K562 (cell line): ENCODE data around the gene SPTSSA. TPM values are rescaled to one million over a fixed set of nuclear protein-coding genes. Genes with fewer than 3 reads are reported as not detected.

ENCODE experiments used
- ATAC-seq: fragments of 200-7000 bp; cut with Tn5 transposase; 3 replicates; pipeline ENCODE4 v1.9.1; 2020; ENCODE audit warnings: moderate library complexity
- BruUV-seq: library from RNA; stranded (reverse); fragments of 400-500 nt; replicated peaks from 2 replicates; lab custom pipeline; 2021; lab: Mats Ljungman, UMichigan
- CTCF ChIA-PET: fragments of 300-600 bp; formaldehyde crosslinking; extraction: SDS; loops from one replicate; lab custom pipeline; 2021; ENCODE audit warnings: low intra/inter-chr PET ratio; lab: Yijun Ruan, JAX
- POLR2A ChIA-PET: fragments of 300-600, 350-650 bp; sonication (Branson Sonifier 250); formaldehyde crosslinking; extraction: SDS; loops from one replicate; lab custom pipeline; 2021; ENCODE audit warnings: antibody characterized with exemption, inconsistent platforms; lab: Yijun Ruan, JAX
- DNase-seq, 4 experiments: peaks; one replicate each; pipeline versions ENCODE4 v3.0.0 to v3.0.0-alpha.2; 2011 to 2018; ENCODE audit warnings: low spot score in 3 of 4, mixed read lengths in 3 of 4; ENCODE audit errors: extremely low read depth in 1 of 4
- FAIRE-seq: peaks from 2 replicates; lab custom pipeline; 2011; peaks lifted over from hg19 to GRCh38; lab: Jason Lieb, UNC
- H2AFZ ChIP-seq: 2 replicates; pipeline ENCODE4 v1.6.0; 2011; ENCODE audit warnings: low read depth, low read length, control low read depth, inconsistent platforms
- H3K27ac ChIP-seq: fragments of 200-600 bp; 3 replicates; pipeline ENCODE4 v1.8.0; 2011; ENCODE audit warnings: low read depth, mild to moderate bottlenecking, control low read depth, inconsistent platforms, low read length, moderate library complexity, mixed read lengths; ENCODE audit errors: extremely low read depth
- H3K27me3 ChIP-seq, 2 experiments: fragments of 300-600 bp in 1 of 2; 2 replicates in 1 of 2; 3 replicates in 1 of 2; pipeline versions ENCODE4 v1.6.0 to v1.8.0; 2011; ENCODE audit warnings: inconsistent platforms in 2 of 2, low read length in 2 of 2, mild to moderate bottlenecking in 1 of 2, mixed read lengths in 1 of 2, moderate library complexity in 1 of 2; ENCODE audit not compliant: control insufficient read depth in 2 of 2, insufficient read depth in 2 of 2
- H3K36me3 ChIP-seq: fragments of 300-600 bp; 3 replicates; pipeline ENCODE4 v1.8.0; 2011; ENCODE audit warnings: mild to moderate bottlenecking, low read length, inconsistent platforms; ENCODE audit not compliant: control insufficient read depth, insufficient read depth
- H3K4me1 ChIP-seq, 2 experiments: fragments of 200-600 bp in 1 of 2; replicated peaks in 1 of 2; 2 replicates in 1 of 2; 3 replicates in 1 of 2; pipeline versions ENCODE4 v1.5.1 to v1.8.0; 2011; ENCODE audit warnings: inconsistent platforms in 2 of 2, low read length in 2 of 2, mild to moderate bottlenecking in 1 of 2, mixed read lengths in 1 of 2, moderate library complexity in 1 of 2; ENCODE audit not compliant: control insufficient read depth in 2 of 2, insufficient read depth in 2 of 2
- H3K4me2 ChIP-seq: 2 replicates; pipeline ENCODE4 v1.6.1; 2011; ENCODE audit warnings: low read length, control low read depth, inconsistent platforms, mixed read lengths; ENCODE audit not compliant: insufficient read depth
- H3K4me3 ChIP-seq: fragments of 200-600 bp; sonication (generic), shearing (Covaris generic); 2 replicates; pipeline ENCODE4 v1.5.1; 2016; ENCODE audit warnings: control low read depth, inconsistent platforms
- H3K79me2 ChIP-seq: fragments of 200-600 bp; 3 replicates; pipeline ENCODE4 v1.8.0; 2011; ENCODE audit warnings: low read length, inconsistent platforms; ENCODE audit not compliant: control insufficient read depth, insufficient read depth
- H3K9ac ChIP-seq, 2 experiments: 2 replicates each; pipeline versions ENCODE4 v1.6.0 to v1.6.1; 2011; ENCODE audit warnings: low read depth in 2 of 2, low read length in 2 of 2, control low read depth in 1 of 2, inconsistent platforms in 1 of 2, mild to moderate bottlenecking in 1 of 2, mixed read lengths in 1 of 2; ENCODE audit not compliant: insufficient read depth in 1 of 2
- H3K9me1 ChIP-seq: one replicate; pipeline ENCODE4 v1.6.0; 2011; ENCODE audit warnings: inconsistent platforms, mild to moderate bottlenecking, low read length, moderate library complexity; ENCODE audit not compliant: control insufficient read depth, insufficient read depth
- H3K9me3 ChIP-seq: replicated peaks from 2 replicates; pipeline ENCODE4 v1.5.1; 2011; ENCODE audit warnings: low read depth, low read length, inconsistent platforms; ENCODE audit not compliant: control insufficient read depth, insufficient read depth
- H4K20me1 ChIP-seq: replicated peaks from 2 replicates; pipeline ENCODE4 v1.6.1; 2011; ENCODE audit warnings: low read length, inconsistent platforms, mixed read lengths; ENCODE audit not compliant: control insufficient read depth, insufficient read depth
- ATF7 ChIP-seq: fragments of 450-650 bp; IDR thresholded peaks from 2 replicates; pipeline ENCODE4 v1.7.1; 2014; ENCODE audit warnings: mild to moderate bottlenecking, moderate library complexity
- FOXM1 ChIP-seq, 2 experiments: fragments of 450-650 bp in 1 of 2; sonication (generic) in 1 of 2; formaldehyde crosslinking in 1 of 2; IDR thresholded peaks; 2 replicates each; pipeline versions ENCODE4 v1.6.1 to v1.9.0; 2017 to 2022; ENCODE audit warnings: low read depth in 2 of 2, mild to moderate bottlenecking in 2 of 2, missing genetic modification reagents in 1 of 2, moderate library complexity in 1 of 2
- MLLT1 ChIP-seq, 2 experiments: fragments of 450-650 bp; IDR thresholded peaks; 2 replicates each; pipeline ENCODE4 v1.6.1; 2016
- NR2C2 ChIP-seq, 2 experiments: fragments of 200-800 bp in 1 of 2; sonication (Bioruptor generic) in 1 of 2; sonication (generic) in 1 of 2; formaldehyde crosslinking in 1 of 2; IDR thresholded peaks; 2 replicates each; pipeline versions ENCODE4 v1.6.1 to v1.8.0; 2016 to 2022; ENCODE audit warnings: mild to moderate bottlenecking in 1 of 2, missing compliant biosample characterization in 1 of 2, missing genetic modification characterization in 1 of 2, missing genetic modification reagents in 1 of 2
- POLR2H ChIP-seq: IDR thresholded peaks from 2 replicates; pipeline ENCODE4 v1.6.1; 2016; ENCODE audit warnings: missing genetic modification characterization, low read depth, mild to moderate bottlenecking, control low read depth, missing compliant biosample characterization, moderate library complexity
- SMC3 ChIP-seq: conservative IDR thresholded peaks from 2 replicates; pipeline ENCODE4 v1.6.1; 2011; ENCODE audit warnings: low read depth, low read length, improper control_type of control experiment; ENCODE audit not compliant: insufficient read depth
- SOX6 ChIP-seq: fragments of 450-650 bp; IDR thresholded peaks from 2 replicates; pipeline ENCODE4 v1.6.1; 2014; ENCODE audit warnings: mild to moderate bottlenecking
- ZNF407 ChIP-seq: fragments of 450-650 bp; IDR thresholded peaks from 2 replicates; pipeline ENCODE4 v1.6.1; 2016; ENCODE audit warnings: low read depth
- ZNF764 ChIP-seq: fragments of 250-450 bp; sonication (Bioruptor Pico); IDR thresholded peaks from 2 replicates; pipeline ENCODE4 v1.4.0; 2020; ENCODE audit warnings: low read depth, mild to moderate bottlenecking, moderate library complexity
- WGBS: fragments of 100-300 bp; shearing (Covaris generic); methylation state at CpG from one replicate; pipeline ENCODE4 v1.1.6; 2016; ENCODE audit warnings: low coverage, mixed read lengths; ENCODE audit not compliant: insufficient coverage; ENCODE audit errors: missing lambda C conversion rate; 5-methylcytosine and 5-hydroxymethylcytosine counted together
- in situ Hi-C: fragments of 300-500 bp; cut with MboI; formaldehyde crosslinking; loops from 4 replicates; pipeline ENCODE4 v1.15.0; 2018; ENCODE audit warnings: inconsistent platforms, mixed read lengths
- intact Hi-C: fragments of 100-400 bp; cut with micrococcal nuclease; formaldehyde crosslinking; loops from 2 replicates; pipeline ENCODE4 v1.14.2; 2022
- polyA plus RNA-seq, 8 experiments: library from polyadenylated mRNA; depleted of rRNA in 4 of 8; stranded (reverse) in 5 of 8; unstranded in 3 of 8; fragments of >200 nt; fragmentation: Nextera tagmentation in 2 of 8; fragmentation: Illumina TruSeq in 1 of 8; extraction: Ambion mirVana in 2 of 8; extraction: Trizol in 1 of 8; gene quantifications; 2 replicates each; pipeline versions ENCODE4 v1.2.1 to v1.2.3, GENCODE V29; 2011 to 2014; ENCODE audit warnings: inconsistent platforms in 1 of 8, missing spikeins in 1 of 8
- total RNA-seq, 7 experiments: library from RNA; depleted of rRNA in 6 of 7; stranded (reverse); fragments of >200 nt in 6 of 7; fragmentation: Illumina TruSeq in 2 of 7; extraction: Trizol in 2 of 7; gene quantifications; 2 replicates each; pipeline versions ENCODE4 v1.2.1 to v1.2.3, GENCODE V29; 2011 to 2021; ENCODE audit warnings: low replicate concordance in 1 of 7

The SPTSSA gene
- total and polyA plus RNA-seq, 9 of the 15 experiments (the other 6 are each of a cell fraction or from before 2014, with no cell fraction given): 6.8 to 35.7 (median 22.0) TPM

GRCh38 chr14:34436960-34437728 lies 24.9 kb downstream of the SPTSSA start:
- Histone ChIP-seq H3K27me3 (no peaks in the 10 kb centered on the region), H3K79me2 (peaks cover 22% of the 10 kb centered on the region; the same call in 2 of the 3 replicates), H4K20me1 (no peaks in the 10 kb centered on the region), H3K27ac (no peak overlapping the region), H3K4me2 (no peak overlapping the region), H3K9ac (no peak overlapping the region), H3K9me3 (no peaks in the 10 kb centered on the region), H3K4me3 (no peak overlapping the region), H3K4me1 (no peaks in the 10 kb centered on the region; a peak in 1 of 5 replicates), H2AFZ (no peak overlapping the region), H3K36me3 (0 out of 3 replicates have a peak, but pooled peaks cover 2% of the 10 kb centered on the region), H3K9me1 (no peaks in the 10 kb centered on the region)
- BruUV-seq: no TSS peak
- ATAC-seq (no peak), FAIRE-seq (no peak), DNase-seq (no peak)
- ChIA-PET POLR2A (interaction anchor here (0.5 to 0.7 kb wide), 3 partner anchors 44 to 948 kb away, joined by 3 read pairs; no protein-coding TSS in a partner anchor), CTCF (no interaction called here)
- in situ Hi-C loops: no loop called here
- 100% methylated on average over 1 of the region's 1 CpG for WGBS
- intact Hi-C loops: no loop called here
- TF ChIP-seq SMC3 (no peak), POLR2H (no peak), ATF7 (no peak), ZNF407 (no peak), NR2C2 (CRISPR knock-in tag; IDR thresholded peaks at IDR 0.05) (no peak), NR2C2 (tag; IDR thresholded peaks at IDR 0.05) (no peak), FOXM1 (IDR thresholded peaks at IDR 0.05; ENCODE audit: low read depth) (no peak), FOXM1 (CRISPR knock-in tag; IDR thresholded peaks at IDR 0.05; ENCODE audit: low read depth) (no peak), MLLT1 (IDR thresholded peaks at IDR 0.05) (no peak), SOX6 (no peak), ZNF764 (CRISPR knock-in tag) (no peak)
